Mucosa of descending colon (tissue), 3 donors: ENCODE measurements around the gene NUP188. TPM values are rescaled to one million over a fixed set of nuclear protein-coding genes. Genes with fewer than 3 reads are reported as not detected.
A peak's percentile ranks its signal among the peaks of the same experiment; 100 is the strongest.

Experiments
- ATAC-seq: fragments of 200-7000 bp; cut with Tn5 transposase; one replicate; pipeline ENCODE4 v1.9.1; 2020; ENCODE audit warnings: mild to moderate bottlenecking, moderate library complexity
- DNase-seq, 3 donors: peaks; one replicate each; pipeline ENCODE4 v3.0.0-alpha.2; 2020
- H3K36me3 ChIP-seq: fragments of 200-600 bp; one replicate; pipeline ENCODE4 v1.8.0; 2021; ENCODE audit warnings: low read depth, mild to moderate bottlenecking
- H3K4me1 ChIP-seq: fragments of 200-600 bp; one replicate; pipeline ENCODE4 v1.8.0; 2021; ENCODE audit warnings: low read depth, mild to moderate bottlenecking
- H3K4me3 ChIP-seq: fragments of 200-600 bp; one replicate; pipeline ENCODE4 v1.8.0; 2021; ENCODE audit warnings: mild to moderate bottlenecking
- H3K9me3 ChIP-seq: fragments of 200-600 bp; one replicate; pipeline ENCODE4 v1.8.0; 2021; ENCODE audit warnings: mild to moderate bottlenecking
- intact Hi-C, 2 donors: fragments of 100-400 bp; cut with DNase I in 1 of 2; cut with micrococcal nuclease in 1 of 2; formaldehyde crosslinking; loops; one replicate each; pipeline versions ENCODE4 v1.11.0 to v1.11.1; 2022; cut with DNase I, micrococcal nuclease
- total RNA-seq, 3 donors: library from RNA; stranded (reverse); fragmentation: NEBNext Ultra II Directional in 2 of 3; extraction: Animal tissue kit (Norgen Biotek cat#: 25700) in 2 of 3; gene quantifications; one replicate each; pipeline versions ENCODE4 v1.2.1 to v1.2.4, GENCODE V29; 2021 to 2023
- TF ChIP-seq, protein P1 (sequence below): fragments of 200-600 bp; IDR thresholded peaks from one replicate; pipeline ENCODE4 v1.8.0; 2022; ENCODE audit warnings: antibody characterized with exemption, mild to moderate bottlenecking
- donor health status: DM: no; HTN: no; CAD: no; lungs with moderate emphysema.
- donor health status: DM: no; HTN: no; CAD: no.
- donor health status: DM: no; HTN: yes; CAD: no.

NUP188 gene
- total RNA-seq, 3 donors from 2014 or later = 24.4 to 36.7 (median 30.4) TPM

- ATAC-seq (peak; percentile 98), DNase-seq (peak; percentile 95 to 98 (median 98))
- TF ChIP-seq, protein P1, sequence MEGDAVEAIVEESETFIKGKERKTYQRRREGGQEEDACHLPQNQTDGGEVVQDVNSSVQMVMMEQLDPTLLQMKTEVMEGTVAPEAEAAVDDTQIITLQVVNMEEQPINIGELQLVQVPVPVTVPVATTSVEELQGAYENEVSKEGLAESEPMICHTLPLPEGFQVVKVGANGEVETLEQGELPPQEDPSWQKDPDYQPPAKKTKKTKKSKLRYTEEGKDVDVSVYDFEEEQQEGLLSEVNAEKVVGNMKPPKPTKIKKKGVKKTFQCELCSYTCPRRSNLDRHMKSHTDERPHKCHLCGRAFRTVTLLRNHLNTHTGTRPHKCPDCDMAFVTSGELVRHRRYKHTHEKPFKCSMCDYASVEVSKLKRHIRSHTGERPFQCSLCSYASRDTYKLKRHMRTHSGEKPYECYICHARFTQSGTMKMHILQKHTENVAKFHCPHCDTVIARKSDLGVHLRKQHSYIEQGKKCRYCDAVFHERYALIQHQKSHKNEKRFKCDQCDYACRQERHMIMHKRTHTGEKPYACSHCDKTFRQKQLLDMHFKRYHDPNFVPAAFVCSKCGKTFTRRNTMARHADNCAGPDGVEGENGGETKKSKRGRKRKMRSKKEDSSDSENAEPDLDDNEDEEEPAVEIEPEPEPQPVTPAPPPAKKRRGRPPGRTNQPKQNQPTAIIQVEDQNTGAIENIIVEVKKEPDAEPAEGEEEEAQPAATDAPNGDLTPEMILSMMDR = no peak
- intact Hi-C loops = no loop called here
- Histone ChIP-seq H3K9me3 (no peaks in the 10 kb centered on the region), H3K36me3 (peaks cover 6% of the 10 kb centered on the region), H3K4me3 (peak within 1 kb of the TSS; percentile 58), H3K4me1 (peaks cover 25% of the 10 kb centered on the region)
Observed at GRCh38 chr9:129036241-129036922, 88.9 kb downstream of the NUP188 start, which contains the start of gene MIGA2. Gene MIGA2 (plus strand): TSS chr9:129036626. CDS start chr9:129040595, 3,969 bp downstream.

GRCh38 chr9:129036923-129037766 lies 89.6 kb downstream of the NUP188 start:
- ATAC-seq (peak; percentile 6), DNase-seq (peak in 1 of 3 donors; percentile 29)
- Histone ChIP-seq H3K9me3 (no peaks in the 10 kb centered on the region), H3K4me1 (peaks cover 25% of the 10 kb centered on the region), H3K4me3 (peak overlapping the region; percentile 58), H3K36me3 (peaks cover 6% of the 10 kb centered on the region)
- TF ChIP-seq, protein P1 = no peak
- intact Hi-C loops = no loop called here

DNA sequence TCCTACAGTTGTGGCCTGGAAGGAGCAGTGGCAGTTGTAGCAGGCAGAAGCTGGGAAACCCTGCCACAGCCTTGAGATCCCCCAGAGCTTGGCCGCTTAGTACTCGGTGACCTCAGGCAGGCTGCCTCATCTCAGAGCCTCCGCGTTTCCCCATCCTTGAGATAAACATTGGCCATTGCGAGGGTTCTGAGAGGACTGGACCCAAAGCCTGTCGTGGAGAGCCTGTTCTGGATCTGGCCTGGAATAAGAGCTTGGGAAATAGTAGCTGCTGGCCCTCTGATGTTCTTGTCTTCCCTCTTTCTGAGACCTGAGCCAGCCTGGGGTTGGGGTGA lies 90.2 kb downstream of the NUP188 start:
- ATAC-seq = no peak
- H3K4me3 ChIP-seq = no peak overlapping the region
- DNase-seq = no peak
- peaks cover 25% of the 10 kb centered on the region for H3K4me1 ChIP-seq
- no peaks in the 10 kb centered on the region for H3K9me3 ChIP-seq
- peaks cover 6% of the 10 kb centered on the region for H3K36me3 ChIP-seq
- intact Hi-C loops = no loop called here
- TF ChIP-seq, protein P1 = no peak

GRCh38 chr9:129038109-129038852 lies 90.8 kb downstream of the NUP188 start:
- Histone ChIP-seq H3K4me3 (no peak overlapping the region), H3K9me3 (no peaks in the 10 kb centered on the region), H3K36me3 (peaks cover 6% of the 10 kb centered on the region), H3K4me1 (peaks cover 25% of the 10 kb centered on the region)
- intact Hi-C loops = no loop called here
- TF ChIP-seq, protein P1 = no peak
- peak; percentile 7 for ATAC-seq
- DNase-seq = no peak

DNA sequence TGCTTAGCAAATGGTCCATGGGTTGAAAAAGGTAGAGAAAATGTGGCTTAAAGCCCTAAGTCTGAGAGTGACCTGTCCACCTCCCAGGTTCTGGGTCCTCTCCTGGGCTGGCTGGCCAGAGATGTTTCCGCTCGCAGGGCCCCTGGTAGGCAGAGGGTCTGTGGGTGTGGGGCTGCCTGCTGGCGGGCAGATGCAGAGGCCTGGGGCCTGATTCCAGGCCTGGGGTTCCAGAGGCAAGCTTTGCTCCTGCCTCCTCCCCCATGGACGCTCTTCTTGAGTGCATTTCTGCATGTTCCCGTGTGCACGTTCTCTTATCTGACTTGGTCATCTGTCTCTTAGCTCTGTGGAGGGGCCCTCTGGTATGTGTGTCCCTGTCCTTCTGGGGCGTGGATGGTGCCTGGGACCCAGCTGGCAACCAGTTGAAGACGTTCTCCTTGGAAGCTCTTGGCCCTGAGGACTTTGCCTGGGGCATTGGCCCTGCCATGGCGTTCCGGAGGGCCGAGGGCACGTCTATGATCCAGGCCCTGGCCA lies 92.7 kb downstream of the NUP188 start:
- peaks cover 6% of the 10 kb centered on the region for H3K36me3 ChIP-seq
- DNase-seq (no peak), ATAC-seq (no peak)
- H3K4me1 ChIP-seq = peaks cover 25% of the 10 kb centered on the region
- TF ChIP-seq, protein P1 = no peak
- intact Hi-C loops = no loop called here
- H3K4me3 ChIP-seq = no peak overlapping the region
- no peaks in the 10 kb centered on the region for H3K9me3 ChIP-seq
